NCI-H1105 (cell line): ENCODE data around the gene IFT57.
A peak's percentile ranks its signal among the peaks of the same experiment; 100 is the strongest.
"Not testable (repeated sequence)": the region's sequence is repeated elsewhere in the genome, so short reads cannot be mapped to it uniquely, and the experiment has no call there.

Source experiments
- DNase-seq: peaks from one replicate; lab custom pipeline; 2025; lab: John Stamatoyannopoulos, UW

IFT57 gene

DNA sequence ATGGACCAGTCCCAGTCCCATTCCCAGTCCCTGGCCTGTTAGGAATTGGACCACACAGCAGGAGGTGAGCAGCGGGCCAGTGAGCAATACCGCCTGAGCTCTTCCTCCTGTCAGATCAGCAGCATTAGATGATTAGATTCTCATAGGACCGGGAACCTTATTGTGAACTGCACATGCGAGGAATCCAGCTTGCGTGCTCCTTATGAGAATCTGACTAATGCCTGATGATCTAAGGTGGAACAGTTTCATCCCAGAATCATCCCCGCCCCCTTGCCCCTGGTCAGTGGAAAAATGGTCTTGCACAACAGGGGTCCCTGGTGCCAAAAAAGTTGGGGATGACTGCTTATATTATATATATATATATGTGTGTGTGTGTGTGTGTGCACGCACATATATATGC is 63.1 kb downstream of the IFT57 start:
- DNase-seq, result no peak

DNA sequence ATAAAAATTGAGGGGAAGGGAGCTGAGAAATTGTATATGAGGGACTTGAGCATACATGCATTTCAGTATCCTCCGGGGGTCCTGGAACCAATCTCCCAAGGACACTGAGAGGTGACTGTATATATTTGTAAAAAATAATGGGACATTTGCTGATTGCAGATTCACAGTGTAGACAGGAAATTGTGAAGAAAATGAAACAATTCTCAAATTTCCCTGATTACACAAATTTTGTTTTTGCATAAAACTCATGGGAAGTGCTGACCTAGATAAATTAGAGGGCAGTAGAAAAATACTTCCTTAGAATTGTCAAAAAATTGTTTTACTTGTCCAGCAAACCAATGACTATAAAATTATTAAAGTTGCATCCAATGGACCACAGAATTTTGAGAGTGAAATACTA is 64.0 kb downstream of the IFT57 start:
- DNase-seq, result no peak

DNA sequence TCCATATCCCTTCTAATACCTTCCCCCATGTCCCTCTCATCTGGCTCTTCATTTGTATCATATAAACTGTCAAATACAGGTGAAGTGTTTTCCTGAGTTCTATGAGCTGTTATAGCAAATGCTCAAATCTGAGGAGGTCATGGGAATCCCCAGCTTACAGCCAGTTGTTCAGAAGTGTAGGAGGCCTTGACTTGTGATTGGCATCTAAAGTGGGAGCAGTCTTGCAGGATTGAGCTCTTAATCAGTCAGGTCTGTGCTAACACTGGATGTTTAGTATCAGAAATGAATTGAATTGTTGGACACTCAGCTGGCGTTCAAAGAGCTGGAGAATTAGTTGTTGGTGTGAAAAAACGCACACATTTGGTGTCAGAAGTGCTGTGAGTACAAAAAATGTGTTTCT is 65.0 kb downstream of the IFT57 start:
- DNase-seq, result no peak

DNA sequence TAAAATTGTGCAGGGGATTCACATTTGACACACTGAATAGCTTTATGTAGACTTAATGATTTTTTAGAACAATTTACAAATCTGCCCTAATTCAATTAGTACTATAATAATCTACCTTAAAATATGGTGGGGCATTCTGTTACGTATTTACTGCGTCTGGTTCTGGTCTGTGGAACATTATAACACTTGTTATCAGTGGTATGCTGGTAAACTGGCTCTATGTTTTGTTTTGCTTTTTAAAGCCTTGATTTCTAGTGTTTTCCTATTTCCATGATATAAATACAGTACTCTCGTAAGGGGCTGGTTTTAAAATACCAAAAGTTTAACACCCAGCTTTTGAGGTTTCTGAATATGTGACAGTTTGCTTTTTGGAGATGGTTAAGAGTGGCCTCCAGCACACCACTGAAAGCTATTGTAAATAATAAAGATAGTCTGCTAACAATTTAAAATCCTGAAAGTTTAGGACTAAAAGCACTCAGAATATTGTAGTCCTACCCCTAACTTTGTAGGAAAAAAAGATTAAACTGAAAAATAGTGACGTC is 65.8 kb downstream of the IFT57 start:
- no peak for DNase-seq

DNA sequence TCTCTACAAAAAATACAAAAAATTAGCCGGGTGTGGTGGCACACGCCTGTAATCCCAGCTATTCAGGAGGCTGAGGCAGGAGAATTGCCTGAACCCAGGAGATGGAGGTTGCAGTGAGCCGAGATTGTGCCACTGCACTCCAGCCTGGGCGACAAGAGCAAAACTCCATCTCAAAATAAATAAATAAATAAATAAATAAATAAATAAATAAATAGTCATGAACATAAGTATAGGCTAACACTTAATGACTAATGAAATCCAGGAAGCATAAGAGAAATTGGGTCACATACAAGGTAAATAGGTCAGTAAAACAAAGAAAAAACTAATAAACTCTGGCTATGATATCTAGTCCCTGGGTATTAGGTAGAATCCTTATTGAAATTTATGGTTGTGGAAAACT is 66.6 kb downstream of the IFT57 start:
- DNase-seq, result not testable (repeated sequence)

DNA sequence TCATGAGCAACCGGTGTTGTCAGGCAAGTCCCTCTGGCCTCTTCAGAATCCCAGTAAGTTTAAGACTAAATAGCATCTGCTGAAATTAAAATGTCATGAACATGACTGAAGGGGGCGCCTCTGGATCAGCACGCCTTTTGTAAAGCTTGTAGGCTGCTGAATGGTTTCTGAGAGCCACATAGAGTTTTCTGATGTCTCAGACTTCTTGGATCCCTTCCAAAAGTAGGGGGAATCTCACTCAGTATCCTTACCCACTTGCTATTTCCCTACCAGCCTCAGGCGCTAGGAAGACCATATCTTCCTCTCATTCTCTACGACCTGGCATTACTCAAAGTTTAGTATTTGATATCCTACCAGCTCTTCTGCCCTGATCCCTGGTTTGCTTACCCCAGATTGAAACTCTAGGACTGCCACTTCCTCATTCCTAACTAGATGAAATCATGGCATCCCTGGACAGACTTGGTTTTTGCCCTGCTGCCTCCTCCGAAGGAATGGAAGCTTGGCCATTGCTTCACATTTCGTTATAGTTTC is 68.7 kb downstream of the IFT57 start:
- peak; percentile 30 for DNase-seq

DNA sequence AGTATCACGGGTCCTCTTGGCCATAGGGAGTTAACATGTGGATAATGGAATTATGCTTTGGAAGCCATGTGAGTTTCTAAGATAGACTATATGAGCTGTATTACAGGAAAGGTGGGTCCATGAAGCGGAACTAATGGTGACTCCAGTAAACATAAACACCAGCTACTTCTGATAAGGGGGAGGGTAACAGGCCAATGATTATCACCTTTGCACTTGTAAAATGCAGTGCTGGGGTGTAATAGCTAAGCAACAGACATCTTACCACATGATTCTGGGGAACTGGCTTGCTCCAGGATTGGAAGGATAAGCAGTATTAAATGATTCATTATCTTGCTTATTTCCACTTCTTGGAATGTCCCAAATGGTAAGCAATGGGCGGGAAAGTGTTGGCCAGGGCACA is 70.0 kb downstream of the IFT57 start:
- DNase-seq, result no peak

DNA sequence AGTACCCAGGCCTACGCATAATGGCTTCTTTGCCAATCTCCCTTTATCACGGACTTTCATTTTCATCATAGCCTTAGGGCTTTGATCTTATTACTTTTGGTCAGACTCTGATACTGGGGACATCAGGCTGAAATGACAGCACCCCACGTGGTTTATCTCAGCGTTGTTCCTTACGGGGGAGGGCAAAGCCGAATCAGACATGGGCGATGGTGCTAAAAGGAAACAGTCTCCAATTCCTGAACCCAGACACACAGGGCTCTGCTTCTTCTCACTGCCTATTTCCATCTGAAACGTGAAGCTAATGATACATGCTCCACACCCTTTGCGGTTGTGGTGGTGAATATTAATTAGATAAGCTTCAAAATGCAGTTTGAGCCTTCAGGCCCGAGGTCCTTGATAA is 72.0 kb downstream of the IFT57 start:
- no peak for DNase-seq

DNA sequence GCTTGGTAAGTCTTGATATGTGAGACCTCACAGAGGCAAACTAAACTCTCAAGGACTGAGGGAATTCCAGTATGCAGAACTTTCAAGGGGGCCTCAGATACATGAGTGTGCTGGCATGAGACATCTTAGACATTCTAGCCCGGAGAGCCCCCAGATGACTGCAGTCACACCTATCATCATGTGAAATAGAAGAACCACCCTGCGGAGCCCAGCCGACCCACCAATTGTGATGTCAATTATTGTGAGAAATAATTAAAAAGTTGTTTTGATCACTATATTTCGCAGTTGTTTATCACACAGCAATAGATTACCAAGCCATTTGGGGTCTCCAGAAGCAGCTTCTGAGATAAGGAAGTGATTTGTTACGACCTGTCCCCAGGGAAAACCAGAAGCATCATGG is 76.1 kb downstream of the IFT57 start:
- no peak for DNase-seq

DNA sequence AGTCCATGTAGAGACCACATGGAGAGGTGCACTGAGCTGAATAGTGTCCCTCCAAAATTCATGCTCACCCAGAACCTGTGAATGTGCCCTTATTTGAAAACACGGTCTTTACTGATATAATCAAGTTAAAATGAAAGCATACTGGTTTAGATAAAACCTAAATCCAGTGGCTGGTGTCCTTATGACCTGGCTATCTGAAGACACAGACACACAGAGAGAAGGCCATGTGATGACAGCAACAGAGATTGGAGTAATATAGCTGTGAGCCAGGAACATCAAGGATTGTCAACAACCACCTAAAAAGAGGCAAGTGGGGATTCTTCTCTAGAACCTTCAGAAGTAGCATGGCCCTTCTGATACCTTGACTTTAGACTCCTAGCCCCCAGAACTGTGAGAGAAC is 76.6 kb downstream of the IFT57 start:
- no peak for DNase-seq

DNA sequence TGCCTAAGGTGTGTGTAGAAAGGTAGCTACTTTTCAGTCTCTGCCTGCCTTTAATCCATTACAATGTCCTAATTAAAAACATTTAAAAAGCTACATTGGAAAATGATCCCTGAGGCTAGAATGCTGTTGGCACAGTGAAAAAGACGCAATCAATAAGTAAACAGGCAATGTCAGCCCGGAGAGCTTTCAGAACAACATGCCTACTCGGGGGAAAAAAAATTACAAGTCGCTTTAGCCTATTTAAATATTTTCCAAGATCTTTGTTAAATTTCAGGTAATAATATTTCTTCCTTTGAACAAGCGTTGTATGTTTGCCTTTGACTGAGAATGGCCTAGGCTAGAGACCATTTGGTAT is 84.8 kb downstream of the IFT57 start:
- no peak for DNase-seq

DNA sequence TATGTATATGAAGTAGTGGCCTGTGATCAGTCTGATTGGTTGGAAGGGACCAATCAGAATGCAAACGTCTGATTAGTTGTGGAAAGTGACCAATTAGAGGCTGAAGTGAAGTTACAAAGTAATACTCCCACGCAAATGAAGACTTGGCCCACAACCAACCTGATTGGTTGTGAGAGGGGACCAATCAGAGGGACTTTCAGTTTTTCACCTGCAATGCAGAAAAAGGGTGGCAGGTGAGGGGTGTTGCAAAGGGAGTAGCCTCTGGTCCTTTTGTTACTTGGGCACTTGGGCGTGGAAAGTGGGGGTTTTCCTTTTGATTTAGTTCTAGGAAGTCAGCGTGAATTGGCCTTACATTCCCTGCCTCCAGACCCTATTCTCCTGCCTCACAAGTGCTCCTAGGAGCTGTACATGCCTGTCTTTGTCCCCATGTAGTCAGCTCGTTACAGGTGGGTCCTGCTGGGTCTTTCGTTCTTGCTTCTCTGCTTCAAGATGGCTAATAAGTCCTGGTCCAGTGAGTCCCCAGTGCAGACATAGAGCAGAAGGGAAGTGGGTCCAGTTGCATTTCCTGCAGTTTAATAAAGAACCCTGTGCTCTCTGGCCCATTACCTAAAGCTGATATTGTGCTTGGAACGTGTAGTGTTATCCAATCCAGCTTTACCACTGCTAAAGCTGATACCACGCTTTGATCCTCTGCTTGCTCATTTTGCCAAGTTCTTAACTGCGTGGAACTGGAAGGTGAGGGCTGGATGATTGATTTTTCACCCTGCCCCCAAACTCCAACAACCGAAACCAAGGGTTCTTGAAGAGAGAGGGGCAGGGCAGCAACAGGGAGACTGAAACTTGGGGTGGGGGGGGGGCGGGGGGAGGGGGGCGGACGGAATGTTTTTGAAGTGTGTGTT is 85.4 kb downstream of the IFT57 start:
- DNase-seq, result peak; percentile 14

DNA sequence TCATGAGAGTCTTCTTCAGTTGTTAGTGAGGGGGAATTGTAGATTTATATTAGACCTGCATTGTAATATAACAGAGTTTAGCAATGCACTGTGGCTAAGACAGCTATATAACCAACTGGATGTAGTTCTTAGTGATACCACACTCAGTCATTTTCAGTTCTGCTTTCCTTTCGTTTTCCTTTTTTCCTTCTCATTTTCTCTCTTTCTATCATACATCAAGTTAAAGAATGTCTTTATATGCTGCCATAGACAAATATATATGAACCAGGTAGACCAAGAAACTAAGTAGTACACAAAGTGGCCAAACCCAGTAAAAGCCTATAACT is 87.7 kb downstream of the IFT57 start:
- no peak for DNase-seq

DNA sequence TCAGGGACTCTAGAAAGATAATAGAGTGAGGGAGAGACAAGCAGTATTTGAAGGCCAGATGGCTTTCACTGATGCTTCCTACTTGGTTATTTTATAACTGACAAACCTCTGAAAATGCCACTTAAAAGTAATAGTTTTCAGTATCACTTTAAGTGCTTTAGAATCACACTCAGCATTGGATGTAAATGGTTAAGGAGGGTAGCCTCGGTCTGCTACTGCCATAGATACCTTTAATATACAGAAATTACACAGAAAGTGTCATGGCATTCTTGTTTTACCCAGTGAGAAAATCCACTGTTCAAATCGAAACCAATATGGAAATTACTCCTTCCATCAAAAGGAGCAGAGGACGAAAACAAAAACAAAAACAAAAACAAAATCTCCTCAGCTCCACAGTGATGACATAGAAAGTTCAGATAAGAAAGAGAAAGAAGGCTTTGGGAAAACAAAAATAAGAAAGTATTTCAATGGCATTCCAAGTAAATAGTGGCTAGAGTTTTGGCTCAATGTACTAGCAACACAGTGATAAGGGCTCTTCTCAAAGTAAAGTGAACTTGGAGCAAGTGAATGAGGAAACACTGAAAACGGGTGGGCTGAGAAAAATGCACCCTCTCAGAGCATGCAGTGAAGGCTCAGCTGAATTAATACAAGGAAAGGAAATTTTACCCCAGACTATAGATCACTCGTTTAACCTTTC is 88.2 kb downstream of the IFT57 start:
- no peak for DNase-seq

DNA sequence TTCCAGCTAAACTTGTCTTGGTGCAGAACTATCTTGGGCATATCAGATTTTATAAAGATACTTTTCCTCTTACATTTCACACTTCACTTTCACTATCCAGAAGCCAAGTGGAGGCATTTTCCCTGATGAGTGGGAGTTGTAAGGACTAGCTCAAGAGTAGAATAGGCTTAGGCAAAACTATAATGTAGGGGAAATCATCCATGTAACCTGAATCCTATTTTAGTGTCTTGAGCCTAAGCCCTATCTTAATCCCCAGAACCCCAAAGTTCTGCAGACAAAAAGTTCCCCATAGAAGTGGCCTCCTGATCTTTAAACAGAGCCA is 89.2 kb downstream of the IFT57 start:
- no peak for DNase-seq

DNA sequence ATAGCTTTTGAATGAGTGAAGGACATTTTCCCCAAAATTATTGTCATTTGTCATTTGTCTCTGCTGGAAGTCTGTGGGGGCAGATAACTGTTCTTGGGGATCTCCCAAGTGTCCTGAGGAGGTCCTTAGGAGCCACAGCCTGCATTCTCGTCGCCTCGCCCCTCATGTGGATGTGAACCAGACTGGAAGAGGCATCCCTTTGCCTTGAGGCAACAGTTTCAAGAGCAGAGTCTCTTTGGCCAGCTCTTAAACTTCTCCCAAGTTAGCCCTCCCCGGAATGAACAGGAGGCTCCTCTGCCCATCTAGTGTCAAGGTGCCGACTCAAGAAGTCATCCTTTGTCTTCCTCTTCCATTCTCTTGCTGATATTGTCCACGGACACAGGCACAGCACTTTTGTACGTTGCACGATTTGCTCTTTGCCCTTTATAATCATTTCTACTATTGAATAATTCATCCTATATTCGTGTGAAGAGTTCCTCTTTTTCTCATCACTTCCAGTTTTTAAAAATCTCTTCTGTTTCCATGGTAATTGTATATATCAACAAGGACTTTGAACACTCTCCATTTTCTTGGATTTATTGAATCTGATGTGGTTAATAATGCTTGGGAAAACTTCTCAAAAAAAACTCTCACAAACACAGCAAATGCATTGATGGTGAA is 90.6 kb downstream of the IFT57 start:
- DNase-seq, result no peak

DNA sequence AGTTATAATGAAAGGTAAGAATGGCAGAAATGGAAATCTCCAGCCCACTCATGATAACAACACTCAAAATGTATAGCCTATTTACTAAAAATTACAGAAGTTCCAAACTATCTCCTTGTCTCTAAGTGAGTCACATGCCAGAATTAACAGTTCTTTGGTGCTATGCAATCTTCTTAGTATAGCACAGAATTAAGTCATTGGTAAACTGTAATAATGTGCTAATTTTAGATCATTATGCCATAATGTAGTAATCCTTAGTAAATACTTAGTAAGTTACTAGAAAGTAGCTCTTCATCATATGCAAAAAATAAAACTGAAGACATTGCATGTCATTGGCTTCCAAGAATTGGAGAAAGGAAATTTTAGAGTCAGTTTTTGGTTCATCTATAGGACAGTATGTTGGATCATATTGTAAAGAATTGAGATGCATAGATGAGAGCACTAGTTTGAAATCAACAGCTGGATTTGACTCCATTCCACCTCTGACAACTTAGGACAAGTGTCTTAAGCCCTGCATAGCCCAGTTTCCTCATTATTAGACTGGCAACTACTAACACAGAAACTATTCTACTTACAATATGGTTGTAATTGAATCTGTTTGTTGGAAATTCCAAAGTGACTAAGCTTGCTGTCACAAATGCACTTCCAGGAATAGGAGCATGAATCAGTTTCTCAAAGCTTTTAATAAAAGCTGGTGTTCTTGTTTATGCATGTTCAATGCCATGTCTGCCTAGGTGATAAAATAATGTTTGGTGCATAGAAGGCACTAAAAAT is 91.3 kb downstream of the IFT57 start:
- DNase-seq, result no peak

DNA sequence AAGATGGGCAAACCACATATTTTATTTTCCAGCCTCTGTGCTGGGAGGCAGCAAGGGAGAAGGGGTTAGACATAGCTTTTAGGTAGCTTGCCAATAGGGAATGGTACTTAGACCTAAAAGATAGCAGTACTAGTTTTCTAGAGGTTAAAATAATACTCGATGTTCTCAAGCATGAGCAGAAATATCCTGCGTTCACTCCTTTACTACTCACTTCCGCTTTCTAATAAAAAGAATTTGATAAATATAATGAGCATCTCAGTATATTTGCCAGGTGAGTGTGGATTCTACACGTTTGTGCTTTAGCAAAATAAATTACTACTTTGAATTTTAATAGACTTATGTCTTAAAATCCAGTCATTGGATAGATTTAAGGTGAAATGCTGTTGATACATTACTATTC is 92.0 kb downstream of the IFT57 start:
- DNase-seq, result no peak

DNA sequence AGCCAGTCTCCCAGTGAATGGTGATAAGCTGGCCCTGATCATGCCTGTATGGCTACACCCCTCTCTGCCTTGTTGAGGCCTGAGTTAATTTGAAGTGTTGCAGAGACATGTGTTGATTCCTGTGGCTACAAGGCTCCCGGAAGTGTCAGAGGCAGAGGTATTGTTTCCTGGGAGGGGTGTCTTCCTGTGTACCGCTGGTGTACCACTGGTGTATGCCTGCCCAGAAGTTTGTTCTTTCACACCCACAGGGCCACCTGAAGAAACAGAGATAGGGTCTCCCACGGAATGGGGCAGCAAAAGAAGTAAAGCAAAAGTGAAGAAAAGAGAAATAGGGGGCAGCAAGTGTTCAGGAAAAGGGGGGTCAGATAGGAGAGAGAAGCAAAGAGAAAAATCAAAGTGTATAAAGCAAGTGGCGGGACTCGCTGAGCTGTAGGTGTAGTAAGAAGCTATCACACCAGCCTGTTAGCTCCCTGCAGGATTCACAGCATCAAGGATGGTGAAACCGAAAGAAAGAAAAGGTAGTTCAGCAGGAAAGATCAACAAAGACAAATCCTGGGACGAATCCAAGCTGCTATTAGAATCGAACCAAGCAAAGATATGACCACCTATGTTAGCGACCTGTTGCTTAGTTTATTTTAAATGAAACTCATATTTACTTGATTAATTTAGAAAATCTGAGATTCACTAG is 94.8 kb downstream of the IFT57 start:
- DNase-seq, result no peak

DNA sequence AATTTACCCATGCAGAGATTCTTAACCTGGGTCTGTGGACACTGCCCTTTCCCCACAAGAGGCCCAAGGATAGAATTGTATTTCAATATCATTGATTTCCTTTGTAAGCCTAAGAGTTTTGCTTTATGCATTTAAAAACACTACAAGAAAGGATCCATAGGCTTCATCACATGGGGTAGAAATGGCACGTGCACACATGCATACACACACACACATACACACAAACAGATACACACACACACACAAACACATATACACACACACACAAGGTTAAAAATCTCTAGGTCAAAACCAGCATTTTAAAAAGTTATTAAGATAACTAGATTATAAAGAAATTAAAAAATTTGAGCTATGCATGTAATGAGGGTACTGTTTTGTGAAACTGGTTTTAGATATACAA is 95.9 kb downstream of the IFT57 start:
- DNase-seq, result no peak

DNA sequence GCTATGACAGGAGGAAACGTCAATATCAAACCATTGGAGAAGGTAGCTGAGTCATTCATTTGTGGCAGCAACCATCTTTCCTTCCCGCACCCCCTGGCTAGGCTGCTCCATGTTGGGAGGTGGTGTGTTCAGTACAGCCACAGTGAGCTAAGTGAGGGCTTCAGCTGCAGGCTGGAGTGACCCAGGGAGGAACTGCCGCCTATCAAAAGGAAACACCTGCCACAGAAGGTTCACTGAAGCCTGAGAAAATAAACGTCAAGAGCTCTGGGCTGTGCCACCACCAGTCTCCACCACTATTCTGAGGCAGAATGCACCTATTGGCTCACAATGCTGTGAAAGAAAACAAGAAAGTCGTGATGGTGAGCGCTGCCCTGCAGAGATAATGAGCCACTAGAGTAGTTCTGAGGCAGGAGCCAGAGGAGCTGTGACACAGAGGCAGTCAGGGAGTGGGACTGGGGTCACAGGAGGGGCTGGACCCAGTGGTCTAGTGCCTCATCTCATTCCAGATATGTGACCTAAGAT is 96.6 kb downstream of the IFT57 start:
- peak; percentile 79 for DNase-seq
